ENCODE measurements around the gene FOXO3. TPM values are rescaled to one million over a fixed set of nuclear protein-coding genes. Genes with fewer than 3 reads are reported as not detected.

The FOXO3 gene
- total RNA-seq, 1 experiment from 2014 or later, result 22.1 TPM

- Histone ChIP-seq H3K18ac (ENCODE audit: insufficient read length, low read depth, low read length) (no peak overlapping the region), H3K56ac (ENCODE audit: insufficient read length, low read depth, low read length) (no peak overlapping the region), H2AK5ac (ENCODE audit: insufficient read length, low read length) (no peak overlapping the region), H2AFZ (ENCODE audit: low read length) (no peak overlapping the region), H4K8ac (replicated peaks; ENCODE audit: insufficient read length, low read depth, low read length) (no peak overlapping the region), H3K79me1 (ENCODE audit: insufficient read depth, low read depth, low read length, poor library complexity, severe bottlenecking) (no peaks in the 10 kb centered on the region), H3T11ph (ENCODE audit: low read length) (no peak overlapping the region), H3K4me1 (ENCODE audit: insufficient read depth, low read length) (no peaks in the 10 kb centered on the region), H4K20me1 (ENCODE audit: control insufficient read depth, insufficient read depth, insufficient read length) (peaks cover 2% of the 10 kb centered on the region), H2BK5ac (ENCODE audit: insufficient read length, low read length) (no peak overlapping the region), H3K79me2 (ENCODE audit: insufficient read depth, low read length) (no peaks in the 10 kb centered on the region), H2BK120ac (ENCODE audit: low read depth, low read length, poor library complexity, severe bottlenecking) (no peak overlapping the region), H2BK20ac (ENCODE audit: low read depth, low read length, poor library complexity, severe bottlenecking) (no peak overlapping the region), H3K23ac (ENCODE audit: insufficient read length, low read depth, low read length) (no peak overlapping the region), H4K91ac (ENCODE audit: insufficient read length, low read depth, low read length) (no peak overlapping the region), H3K27ac (ENCODE audit: insufficient read length, low read depth, low read length) (no peak overlapping the region), H4K5ac (ENCODE audit: insufficient read length, low read depth, low read length) (no peak overlapping the region), H2BK15ac (ENCODE audit: low read depth, low read length) (no peak overlapping the region; the same call in 1 of the 2 replicates), H3K4me2 (ENCODE audit: insufficient read depth, insufficient read length, low read length) (no peak overlapping the region), H3K9me3 (ENCODE audit: control insufficient read depth, low read depth, low read length) (no peaks in the 10 kb centered on the region), H3K9ac (ENCODE audit: extremely low read depth, insufficient read length, low read length) (no peak overlapping the region), H2BK12ac (ENCODE audit: insufficient read length, low read depth, low read length) (no peak overlapping the region), H3K23me2 (ENCODE audit: insufficient read length, low read depth, low read length, poor library complexity, severe bottlenecking) (peaks cover 14% of the 10 kb centered on the region), H3K4ac (ENCODE audit: low read depth, low read length) (no peak overlapping the region), H3K27me3 (ENCODE audit: insufficient read depth, low read length) (no peaks in the 10 kb centered on the region; the same call in 1 of the 2 replicates), H3K14ac (ENCODE audit: insufficient read depth, low read length) (no peak overlapping the region)
- no peak overlapping the region for H3K27ac Mint-ChIP-seq
- peaks cover 8 to 11% of the 10 kb centered on the region in 2 experiments for H3K4me1 Mint-ChIP-seq
- no peak for DNase-seq
- TF ChIP-seq, protein P1, sequence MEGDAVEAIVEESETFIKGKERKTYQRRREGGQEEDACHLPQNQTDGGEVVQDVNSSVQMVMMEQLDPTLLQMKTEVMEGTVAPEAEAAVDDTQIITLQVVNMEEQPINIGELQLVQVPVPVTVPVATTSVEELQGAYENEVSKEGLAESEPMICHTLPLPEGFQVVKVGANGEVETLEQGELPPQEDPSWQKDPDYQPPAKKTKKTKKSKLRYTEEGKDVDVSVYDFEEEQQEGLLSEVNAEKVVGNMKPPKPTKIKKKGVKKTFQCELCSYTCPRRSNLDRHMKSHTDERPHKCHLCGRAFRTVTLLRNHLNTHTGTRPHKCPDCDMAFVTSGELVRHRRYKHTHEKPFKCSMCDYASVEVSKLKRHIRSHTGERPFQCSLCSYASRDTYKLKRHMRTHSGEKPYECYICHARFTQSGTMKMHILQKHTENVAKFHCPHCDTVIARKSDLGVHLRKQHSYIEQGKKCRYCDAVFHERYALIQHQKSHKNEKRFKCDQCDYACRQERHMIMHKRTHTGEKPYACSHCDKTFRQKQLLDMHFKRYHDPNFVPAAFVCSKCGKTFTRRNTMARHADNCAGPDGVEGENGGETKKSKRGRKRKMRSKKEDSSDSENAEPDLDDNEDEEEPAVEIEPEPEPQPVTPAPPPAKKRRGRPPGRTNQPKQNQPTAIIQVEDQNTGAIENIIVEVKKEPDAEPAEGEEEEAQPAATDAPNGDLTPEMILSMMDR (conservative IDR thresholded peaks at IDR 0.05), result no peak
- WGBS (ENCODE audit: extremely low coverage, insufficient read length, low lambda C conversion rate), result no CpG with 5 or more reads among the region's 7 CpGs
- no peak overlapping the region; a peak in 1 of 5 replicates for H3K4me3 Mint-ChIP-seq
- peaks cover 40% of the 10 kb centered on the region for H3K27me3 Mint-ChIP-seq (ENCODE audit: low read depth)
- H3K36me3 Mint-ChIP-seq (ENCODE audit: insufficient read depth in 1 of 3, low read depth in 3 of 3), result no peaks in the 10 kb centered on the region
- no peaks in the 10 kb centered on the region; a peak in 1 of 5 replicates for H3K9me3 Mint-ChIP-seq
Observed at GRCh38 chr6:108555399-108556052, 5.2 kb upstream of the FOXO3 start.
